Fibroblast of lung (primary cell): ENCODE data around the gene PROK2. TPM values are rescaled to one million over a fixed set of nuclear protein-coding genes. Genes with fewer than 3 reads are reported as not detected.

ENCODE experiments used
- DNase-seq, 2 donors: peaks; one replicate each; pipeline versions ENCODE4 v3.0.0 to v3.0.0-alpha.2; 2010; ENCODE audit warnings: low read depth in 2 of 2
- H2AFZ ChIP-seq: 2 replicates; pipeline ENCODE4 v1.5.1; 2012; ENCODE audit warnings: low read length, control low read depth, inconsistent platforms
- H3K27ac ChIP-seq: 2 replicates; pipeline ENCODE4 v1.5.1; 2011; ENCODE audit warnings: low read length, control low read depth; ENCODE audit not compliant: insufficient read depth
- H3K27me3 ChIP-seq: 2 replicates; pipeline ENCODE4 v1.5.1; 2011; ENCODE audit warnings: mild to moderate bottlenecking, low read length; ENCODE audit not compliant: control insufficient read depth, insufficient read depth
- H3K36me3 ChIP-seq: 2 replicates; pipeline ENCODE4 v1.5.1; 2011; ENCODE audit warnings: low read length; ENCODE audit not compliant: control insufficient read depth, insufficient read depth
- H3K4me1 ChIP-seq: 2 replicates; pipeline ENCODE4 v1.5.1; 2011; ENCODE audit warnings: low read length; ENCODE audit not compliant: control insufficient read depth, insufficient read depth; ENCODE audit errors: extremely low read depth
- H3K4me2 ChIP-seq: 2 replicates; pipeline ENCODE4 v1.5.1; 2011; ENCODE audit warnings: low read length, control low read depth; ENCODE audit not compliant: insufficient read depth; ENCODE audit errors: extremely low read depth
- H3K4me3 ChIP-seq, 4 experiments: fragments of 200-600 bp in 1 of 4; sonication (generic) in 1 of 4; replicated peaks in 1 of 4; 2 replicates each; pipeline ENCODE4 v1.5.1; 2011 to 2016; ENCODE audit warnings: low read length in 4 of 4, low read depth in 3 of 4, mild to moderate bottlenecking in 3 of 4, control low read depth in 2 of 4, inconsistent platforms in 1 of 4, mixed read lengths in 1 of 4; ENCODE audit not compliant: insufficient read depth in 1 of 4; ENCODE audit errors: control extremely low read depth in 1 of 4
- H3K79me2 ChIP-seq: 2 replicates; pipeline ENCODE4 v1.5.1; 2012; ENCODE audit warnings: mild to moderate bottlenecking, low read length, inconsistent platforms; ENCODE audit not compliant: control insufficient read depth, insufficient read depth
- H3K9ac ChIP-seq: 2 replicates; pipeline ENCODE4 v1.5.1; 2011; ENCODE audit warnings: mild to moderate bottlenecking, low read length, control low read depth; ENCODE audit not compliant: insufficient read depth
- H3K9me3 ChIP-seq: 2 replicates; pipeline ENCODE4 v1.5.1; 2012; ENCODE audit warnings: low read depth, low read length; ENCODE audit not compliant: control insufficient read depth, insufficient read depth
- H4K20me1 ChIP-seq: 2 replicates; pipeline ENCODE4 v1.5.1; 2011; ENCODE audit warnings: low read length; ENCODE audit not compliant: control insufficient read depth, insufficient read depth; ENCODE audit errors: extremely low read depth
- CTCF ChIP-seq, 2 donors: IDR thresholded peaks in 1 of 2; conservative IDR thresholded peaks in 1 of 2; 1 replicate in 1 of 2; 2 replicates in 1 of 2; pipeline ENCODE4 v1.5.1; 2011 to 2012; ENCODE audit warnings: low read length in 2 of 2, control low read depth in 1 of 2, inconsistent platforms in 1 of 2, low read depth in 1 of 2, mild to moderate bottlenecking in 1 of 2
- EZH2 ChIP-seq: IDR thresholded peaks from 2 replicates; pipeline ENCODE4 v1.5.1; 2012; ENCODE audit warnings: low read length, control low read depth, mild to moderate bottlenecking; ENCODE audit errors: missing control alignments
- polyA plus RNA-seq, 2 donors: library from polyadenylated mRNA; depleted of rRNA in 1 of 2; stranded (reverse) in 1 of 2; unstranded in 1 of 2; fragments of >200 nt; gene quantifications; 2 replicates each; pipeline ENCODE4 v1.2.1, GENCODE V29; 2011 to 2012; ENCODE audit warnings: missing spikeins in 1 of 2
- total RNA-seq: library from RNA; depleted of rRNA; stranded (reverse); fragments of >200 nt; gene quantifications from 2 replicates; pipeline ENCODE4 v1.2.1, GENCODE V29; 2014

PROK2 gene
- total and polyA plus RNA-seq, 2 donors (not counting 1 experiment from before 2014, with no cell fraction given), result not detected

GRCh38 chr3:71752831-71753700, 31.9 kb downstream of the PROK2 start:
- Histone ChIP-seq H3K4me2 (no peak overlapping the region), H3K9me3 (no peaks in the 10 kb centered on the region), H2AFZ (no peak overlapping the region), H4K20me1 (no peaks in the 10 kb centered on the region), H3K36me3 (no peaks in the 10 kb centered on the region), H3K79me2 (no peaks in the 10 kb centered on the region), H3K9ac (no peak overlapping the region), H3K4me3 (no peak overlapping the region), H3K27ac (no peak overlapping the region), H3K4me1 (no peaks in the 10 kb centered on the region), H3K27me3 (peaks cover 29% of the 10 kb centered on the region)
- no peak for DNase-seq
- peak; percentile 70 for TF ChIP-seq EZH2
- TF ChIP-seq CTCF (conservative IDR thresholded peaks at IDR 0.05 in 1 of 2, IDR thresholded peaks at IDR 0.05 in 1 of 2; ENCODE audit: low read depth in 1 of 2, low read length in 2 of 2), result no peak

GRCh38 chr3:71751602-71752001, 33.3 kb downstream of the PROK2 start:
- Histone ChIP-seq H3K4me3 (no peak overlapping the region), H4K20me1 (no peaks in the 10 kb centered on the region), H2AFZ (no peak overlapping the region), H3K27ac (no peak overlapping the region), H3K4me2 (no peak overlapping the region), H3K9me3 (no peaks in the 10 kb centered on the region), H3K36me3 (no peaks in the 10 kb centered on the region), H3K9ac (no peak overlapping the region), H3K4me1 (no peaks in the 10 kb centered on the region), H3K27me3 (peaks cover 29% of the 10 kb centered on the region), H3K79me2 (no peaks in the 10 kb centered on the region)
- no peak for TF ChIP-seq CTCF (conservative IDR thresholded peaks at IDR 0.05 in 1 of 2, IDR thresholded peaks at IDR 0.05 in 1 of 2; ENCODE audit: low read depth in 1 of 2, low read length in 2 of 2)
- no peak for TF ChIP-seq EZH2
- no peak for DNase-seq

GRCh38 chr3:71744738-71745137, 40.2 kb downstream of the PROK2 start:
- DNase-seq, result no peak
- Histone ChIP-seq H2AFZ (no peak overlapping the region), H3K27me3 (peaks cover 2% of the 10 kb centered on the region), H3K4me1 (no peaks in the 10 kb centered on the region), H3K36me3 (no peaks in the 10 kb centered on the region), H3K9ac (no peak overlapping the region), H3K79me2 (no peaks in the 10 kb centered on the region), H3K4me2 (no peak overlapping the region), H3K4me3 (no peak overlapping the region), H3K27ac (no peak overlapping the region), H3K9me3 (no peaks in the 10 kb centered on the region), H4K20me1 (no peaks in the 10 kb centered on the region)
- no peak for TF ChIP-seq EZH2
